ENCODE results near the gene GAD1. TPM values are rescaled to one million over a fixed set of nuclear protein-coding genes. Genes with fewer than 3 reads are reported as not detected.

The GAD1 gene
- total and polyA plus RNA-seq, 10 of the 15 experiments (the other 5 are each of a cell fraction or from before 2014, with no cell fraction given), result 0.04 to 3.4 (median 0.42) TPM

- Histone ChIP-seq H2AFZ (ENCODE audit: control insufficient read depth, low read depth, low read length) (no peak overlapping the region), H3K9me3 (replicated peaks; ENCODE audit: control insufficient read depth, insufficient read depth, low read length) (no peaks in the 10 kb centered on the region; the same call in 2 of the 3 replicates), H3K79me2 (ENCODE audit: control insufficient read depth, insufficient read depth, low read length) (no peaks in the 10 kb centered on the region), H3K9ac (ENCODE audit: control insufficient read depth, insufficient read depth, low read length) (no peak overlapping the region), H3K27ac (ENCODE audit: control insufficient read depth, insufficient read depth) (no peak overlapping the region), H3K27me3 (replicated peaks in 1 of 2; ENCODE audit: control insufficient read depth in 2 of 2, insufficient read depth in 2 of 2, low read length in 1 of 2) (peaks cover 8 to 36% of the 10 kb centered on the region in 2 experiments), H3K4me1 (ENCODE audit: control insufficient read depth, insufficient read depth, low read length) (peaks cover 10% of the 10 kb centered on the region), H3K4me2 (ENCODE audit: control insufficient read depth, insufficient read depth) (no peak overlapping the region), H4K20me1 (ENCODE audit: control insufficient read depth, insufficient read depth) (0 out of 2 replicates have a peak, but pooled peaks cover 4% of the 10 kb centered on the region), H3K36me3 (ENCODE audit: control insufficient read depth in 2 of 2, insufficient read depth in 2 of 2, low read length in 1 of 2) (no peaks in the 10 kb centered on the region), H3K4me3 (no peak overlapping the region)
- in situ Hi-C loops (cut with MboI), result no loop called here
- ChIA-PET CTCF (interaction anchor here (1.1 to 1.5 kb wide), 4 partner anchors 8 to 464 kb away, joined by 3 to 5 read pairs (median 4); partner anchors contain the start of gene GAD1), SMC1A (ENCODE audit: uncharacterized antibody, unreplicated experiment) (interaction anchor here (0.7 to 1.5 kb wide), 2 partner anchors 11 to 584 kb away, joined by 3 read pairs; no protein-coding TSS in a partner anchor), RAD21 (ENCODE audit: unreplicated experiment) (interaction anchor here (1.4 kb wide), 1 partner anchor 52 kb away, joined by 3 read pairs; no protein-coding TSS in a partner anchor), POLR2A (interaction anchor here (1.1 kb wide), 1 partner anchor 8 kb away, joined by 3 read pairs; no protein-coding TSS in a partner anchor)
- intact Hi-C loops (cut with micrococcal nuclease; ENCODE audit: unreplicated experiment), result no loop called here
- FAIRE-seq, result no peak
- no peak for ATAC-seq
- 18% methylated on average over 2 of the region's 2 CpGs for WGBS (ENCODE audit: insufficient coverage, insufficient replicate concordance, low lambda C conversion rate, missing lambda C conversion rate)
- DNase-seq (ENCODE audit: low read depth, low spot score), result no peak
- BruUV-seq (replicated peaks), result no TSS peak
- TF ChIP-seq NR2C1 (IDR thresholded peaks at IDR 0.05) (no peak), HSF1 (IDR thresholded peaks at IDR 0.05; ENCODE audit: low read depth, low read length) (no peak), CEBPZ (IDR thresholded peaks at IDR 0.05; ENCODE audit: low read depth, low read length) (no peak), IKZF2 (IDR thresholded peaks at IDR 0.05) (no peak), RAD21 (IDR thresholded peaks at IDR 0.05; ENCODE audit: insufficient read depth, low read depth, low read length) (no peak), PRDM15 (CRISPR knock-in tag; IDR thresholded peaks at IDR 0.05) (no peak), GABPA (IDR thresholded peaks at IDR 0.05; ENCODE audit: low read depth) (no peak), RAD51 (IDR thresholded peaks at IDR 0.05) (no peak), CREB1 (IDR thresholded peaks at IDR 0.05; ENCODE audit: low read depth) (no peak), POLR2AphosphoS5 (IDR thresholded peaks at IDR 0.05; ENCODE audit: low read length) (no peak), BRCA1 (IDR thresholded peaks at IDR 0.05; ENCODE audit: low read depth, low read length) (no peak), TCF12 (IDR thresholded peaks at IDR 0.05; ENCODE audit: low read depth, low read length) (no peak), NR2C2 (IDR thresholded peaks at IDR 0.05; ENCODE audit: borderline replicate concordance, control insufficient read depth, insufficient read length, low read depth) (no peak)
- TF ChIP-seq, protein P1, sequence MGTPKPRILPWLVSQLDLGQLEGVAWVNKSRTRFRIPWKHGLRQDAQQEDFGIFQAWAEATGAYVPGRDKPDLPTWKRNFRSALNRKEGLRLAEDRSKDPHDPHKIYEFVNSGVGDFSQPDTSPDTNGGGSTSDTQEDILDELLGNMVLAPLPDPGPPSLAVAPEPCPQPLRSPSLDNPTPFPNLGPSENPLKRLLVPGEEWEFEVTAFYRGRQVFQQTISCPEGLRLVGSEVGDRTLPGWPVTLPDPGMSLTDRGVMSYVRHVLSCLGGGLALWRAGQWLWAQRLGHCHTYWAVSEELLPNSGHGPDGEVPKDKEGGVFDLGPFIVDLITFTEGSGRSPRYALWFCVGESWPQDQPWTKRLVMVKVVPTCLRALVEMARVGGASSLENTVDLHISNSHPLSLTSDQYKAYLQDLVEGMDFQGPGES (IDR thresholded peaks at IDR 0.05), result no peak
Observed at GRCh38 chr2:170824526-170825015, 7.9 kb downstream of the GAD1 start.
